ENCODE results near the gene PARP8.
A peak's percentile ranks its signal among the peaks of the same experiment; 100 is the strongest.
"Not testable (repeated sequence)": the region's sequence is repeated elsewhere in the genome, so short reads cannot be mapped to it uniquely, and the experiment has no call there.

Gene PARP8

GRCh38 chr5:50666261-50667022 lies at the start of gene PARP8:
Gene PARP8 (plus strand): TSS chr5:50666637. CDS start chr5:50667096, 459 bp downstream.
- peak; percentile 25 for DNase-seq (ENCODE audit: low read depth)

GRCh38 chr5:50623666-50624065 lies 42.8 kb upstream of the PARP8 start:
- DNase-seq (ENCODE audit: low read depth), result no peak

GRCh38 chr5:50634866-50635265 lies 31.6 kb upstream of the PARP8 start:
- DNase-seq (ENCODE audit: low read depth), result peak; percentile 7

GRCh38 chr5:50637576-50637975 lies 28.9 kb upstream of the PARP8 start:
- not testable (repeated sequence) for DNase-seq (ENCODE audit: low read depth)

- no peak for DNase-seq (ENCODE audit: low read depth)
Observed at GRCh38 chr5:50646591-50646990, 19.8 kb upstream of the PARP8 start.

GRCh38 chr5:50647726-50648125 lies 18.7 kb upstream of the PARP8 start:
- DNase-seq (ENCODE audit: low read depth), result no peak

GRCh38 chr5:50653946-50654345 lies 12.5 kb upstream of the PARP8 start:
- DNase-seq (ENCODE audit: low read depth), result no peak

- no peak for DNase-seq (ENCODE audit: low read depth)
Observed at GRCh38 chr5:50655067-50655809, 11.2 kb upstream of the PARP8 start.

- DNase-seq (ENCODE audit: low read depth), result no peak
Observed at GRCh38 chr5:50655810-50656205, 10.6 kb upstream of the PARP8 start.

GRCh38 chr5:50657044-50657443 lies 9.4 kb upstream of the PARP8 start:
- no peak for DNase-seq (ENCODE audit: low read depth)

GRCh38 chr5:50658246-50658645 lies 8.2 kb upstream of the PARP8 start:
- no peak for DNase-seq (ENCODE audit: low read depth)

- DNase-seq (ENCODE audit: low read depth), result no peak
Observed at GRCh38 chr5:50663636-50664035, 2.8 kb upstream of the PARP8 start.

GRCh38 chr5:50665091-50665490 lies 1.3 kb upstream of the PARP8 start:
- DNase-seq (ENCODE audit: low read depth), result no peak

- DNase-seq (ENCODE audit: low read depth), result not testable (repeated sequence)
Observed at GRCh38 chr5:50665761-50666202, 655 bp upstream of the PARP8 start.

GRCh38 chr5:50667023-50667652 lies 701 bp downstream of the PARP8 start:
- DNase-seq (ENCODE audit: low read depth), result peak; percentile 30

GRCh38 chr5:50667653-50668595 lies 1.5 kb downstream of the PARP8 start:
- peak; percentile 82 for DNase-seq (ENCODE audit: low read depth)

- not testable (repeated sequence) for DNase-seq (ENCODE audit: low read depth)
Observed at GRCh38 chr5:50668636-50669035, 2.2 kb downstream of the PARP8 start.

GRCh38 chr5:50672663-50673062 lies 6.2 kb downstream of the PARP8 start:
- DNase-seq (ENCODE audit: low read depth), result no peak

GRCh38 chr5:50673444-50673843 lies 7.0 kb downstream of the PARP8 start:
- not testable (repeated sequence) for DNase-seq (ENCODE audit: low read depth)

GRCh38 chr5:50675385-50675784 lies 8.9 kb downstream of the PARP8 start:
- DNase-seq (ENCODE audit: low read depth), result no peak

GRCh38 chr5:50679554-50679953 lies 13.1 kb downstream of the PARP8 start:
- DNase-seq (ENCODE audit: low read depth), result not testable (repeated sequence)

- DNase-seq (ENCODE audit: low read depth), result no peak
Observed at GRCh38 chr5:50684721-50685120, 18.3 kb downstream of the PARP8 start.

Data from stimulated activated CD8-positive, alpha-beta memory T cell treated with anti-CD3 and anti-CD28 coated beads, Interleukin-4, amount 100 ng/mL, for 24 hours (primary cell).